Activated CD4-positive, alpha-beta T cell treated with anti-CD3 and anti-CD28 coated beads, Interleukin-2, Interleukin-6, amounts not matched to agents 100 ng/mL and 50 ng/mL, durations not matched to agents 16 hours and 8 hours (primary cell): ENCODE results near the gene ZNF362.

Experiments used
- DNase-seq: peaks from one replicate; pipeline ENCODE4 v3.0.0-alpha.2; 2020

Gene ZNF362

GRCh38 chr1:33349081-33349759, 92.9 kb downstream of the ZNF362 start:
- DNase-seq: peak; percentile 63

GRCh38 chr1:33349778-33350610, 93.7 kb downstream of the ZNF362 start:
- peak; percentile 85 for DNase-seq
